GM19455 (cell line): ENCODE measurements around the gene ZFPM1.
"Not testable (repeated sequence)": the region's sequence is repeated elsewhere in the genome, so short reads cannot be mapped to it uniquely, and the experiment has no call there.

ENCODE experiments used
- ATAC-seq: cut with Tn5 transposase; IDR thresholded peaks from one replicate; pipeline ENCODE4 v1.9.1; 2021; ENCODE audit not compliant: unreplicated experiment

The ZFPM1 gene

DNA sequence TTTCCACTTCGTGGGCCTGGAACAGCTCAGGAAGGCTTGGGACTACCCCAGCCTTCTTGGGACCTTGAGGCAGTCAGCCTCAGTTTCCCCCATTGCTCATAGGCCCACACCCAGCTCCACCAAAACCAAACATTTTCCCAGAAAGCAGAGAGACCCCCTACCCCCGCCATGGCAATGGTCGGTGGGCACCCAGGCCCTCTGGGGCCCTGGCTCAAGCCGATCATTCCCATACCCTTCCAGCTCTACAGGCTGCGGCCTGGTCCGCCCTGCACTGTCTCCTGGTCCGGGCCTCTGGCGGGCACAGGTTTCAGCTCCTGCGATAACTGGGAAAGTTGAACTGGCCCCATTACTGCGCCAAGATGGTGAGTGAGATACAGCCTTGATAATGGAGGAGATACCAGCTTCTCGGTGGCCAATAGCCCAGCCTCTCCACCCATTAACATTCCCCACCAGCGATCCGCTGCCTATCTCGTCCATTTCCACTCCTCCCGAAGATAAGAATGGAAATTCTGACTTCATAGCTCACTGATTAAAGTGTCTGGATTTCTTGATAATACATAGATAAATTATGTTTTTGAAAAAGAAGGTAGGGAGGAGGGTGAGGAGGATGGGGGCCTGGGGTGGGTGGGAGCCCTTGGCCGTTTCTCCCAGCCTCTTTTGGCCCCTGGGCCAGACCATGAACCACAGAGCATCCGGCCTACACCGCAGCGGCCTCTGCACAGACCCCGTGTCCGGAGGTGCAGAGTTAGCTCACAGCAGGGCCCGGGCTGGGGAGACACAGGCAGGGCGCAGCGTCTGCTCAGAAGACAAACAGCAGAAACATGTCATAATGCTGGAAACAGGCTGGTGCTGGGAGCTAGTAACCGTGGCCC is 11.6 kb downstream of the ZFPM1 start:
- no peak for ATAC-seq

DNA sequence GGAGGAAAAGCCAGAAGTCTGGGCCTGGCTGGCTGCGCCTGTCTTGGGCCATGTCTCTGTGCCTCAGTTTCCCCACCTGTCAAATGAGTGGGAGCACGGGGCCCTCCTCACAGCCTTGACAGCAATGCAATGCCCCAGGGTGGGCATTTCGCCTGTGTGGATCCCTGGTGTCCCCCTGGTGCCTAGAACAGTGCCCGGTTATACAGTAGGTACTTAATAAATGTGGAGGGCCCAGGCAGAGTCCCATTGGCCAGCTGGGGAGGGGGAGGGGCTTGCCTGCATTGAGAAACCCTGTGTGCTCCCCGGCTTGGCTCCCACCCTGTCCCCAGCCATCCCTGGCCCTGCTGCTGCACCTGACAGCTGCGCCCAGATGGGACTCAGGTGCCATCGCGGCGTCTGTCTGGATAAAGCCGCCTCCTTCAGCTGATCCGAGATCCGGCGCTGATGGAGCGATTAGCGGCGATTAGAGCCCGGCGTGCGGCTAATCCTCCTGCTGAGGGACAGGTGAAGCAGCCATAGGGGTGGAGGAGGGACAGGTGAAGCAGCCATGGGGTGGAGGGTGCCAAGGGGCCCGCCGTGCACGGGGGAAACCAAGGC is 12.4 kb downstream of the ZFPM1 start:
- no peak for ATAC-seq

DNA sequence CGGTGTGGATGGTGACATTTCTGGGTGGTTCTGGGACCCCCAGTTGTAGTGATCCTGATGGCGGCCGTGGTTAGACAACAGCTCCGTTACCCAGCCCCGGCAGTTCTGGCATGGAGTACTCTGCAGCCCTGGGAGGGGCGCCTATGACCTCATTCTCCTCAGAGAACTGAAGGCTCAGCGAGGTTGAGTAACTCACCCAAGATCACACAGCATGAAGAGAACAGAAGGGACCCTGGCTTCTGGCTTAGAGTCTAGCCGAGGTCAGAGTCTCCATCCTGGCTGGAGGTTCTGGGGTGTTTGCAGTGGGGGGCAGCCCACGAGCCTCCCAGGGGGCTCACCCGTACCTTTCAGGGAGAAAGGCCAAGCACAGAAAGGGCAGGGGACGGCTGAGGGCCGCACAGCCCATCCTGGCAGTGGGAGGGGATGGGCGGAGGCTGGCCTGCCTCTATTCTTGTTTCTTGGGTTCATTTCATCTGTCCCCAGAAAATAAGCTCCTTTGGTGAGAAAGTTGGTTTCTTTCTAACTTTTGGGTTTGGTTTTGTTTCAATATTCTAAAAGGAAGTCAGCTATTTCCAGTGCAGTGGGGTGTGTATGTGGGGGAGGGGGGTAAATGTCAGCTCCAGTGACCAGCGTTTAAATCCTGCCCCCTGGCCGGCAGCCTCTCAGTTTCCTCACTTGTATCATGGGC is 13.2 kb downstream of the ZFPM1 start:
- ATAC-seq = no peak

DNA sequence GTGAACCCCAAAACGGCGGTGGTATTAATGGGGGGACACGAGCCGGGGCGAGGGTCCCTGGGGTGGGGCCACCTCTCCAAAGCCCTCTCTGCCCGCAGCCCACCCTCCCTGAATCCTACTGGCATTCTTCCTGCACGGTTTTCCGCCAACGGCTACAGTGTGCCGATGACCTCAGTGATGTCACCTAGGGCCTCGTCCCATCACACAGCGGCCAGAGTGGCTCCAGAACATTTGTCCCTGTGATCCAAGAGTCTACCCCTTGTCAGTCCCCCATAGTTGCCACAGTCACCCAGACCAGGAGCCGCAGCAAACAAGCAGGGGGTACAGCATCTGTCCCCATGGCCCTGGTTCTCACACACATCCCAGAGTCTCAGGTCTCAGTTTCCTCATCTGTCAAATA is 13.9 kb downstream of the ZFPM1 start:
- ATAC-seq = no peak

DNA sequence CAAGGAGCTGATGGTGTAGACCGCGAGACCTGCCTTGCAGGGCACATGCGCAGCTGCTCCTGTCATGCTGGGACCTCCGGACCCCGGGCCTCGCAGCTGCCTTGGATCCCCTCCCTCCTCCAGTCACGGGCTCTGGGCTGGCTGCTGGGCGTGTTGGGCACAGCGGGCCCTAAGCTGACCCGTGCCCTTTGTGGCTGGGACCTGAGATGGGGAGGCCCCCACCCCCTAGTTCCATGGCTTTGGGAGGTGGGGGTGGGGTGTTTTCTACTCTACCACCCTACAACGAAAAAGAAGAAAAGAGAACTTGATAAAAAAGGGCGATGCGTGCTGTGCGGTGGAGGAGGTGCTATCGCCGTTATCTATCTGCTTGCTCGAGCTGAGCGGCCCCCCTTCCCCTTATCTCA is 14.5 kb downstream of the ZFPM1 start:
- ATAC-seq = no peak

DNA sequence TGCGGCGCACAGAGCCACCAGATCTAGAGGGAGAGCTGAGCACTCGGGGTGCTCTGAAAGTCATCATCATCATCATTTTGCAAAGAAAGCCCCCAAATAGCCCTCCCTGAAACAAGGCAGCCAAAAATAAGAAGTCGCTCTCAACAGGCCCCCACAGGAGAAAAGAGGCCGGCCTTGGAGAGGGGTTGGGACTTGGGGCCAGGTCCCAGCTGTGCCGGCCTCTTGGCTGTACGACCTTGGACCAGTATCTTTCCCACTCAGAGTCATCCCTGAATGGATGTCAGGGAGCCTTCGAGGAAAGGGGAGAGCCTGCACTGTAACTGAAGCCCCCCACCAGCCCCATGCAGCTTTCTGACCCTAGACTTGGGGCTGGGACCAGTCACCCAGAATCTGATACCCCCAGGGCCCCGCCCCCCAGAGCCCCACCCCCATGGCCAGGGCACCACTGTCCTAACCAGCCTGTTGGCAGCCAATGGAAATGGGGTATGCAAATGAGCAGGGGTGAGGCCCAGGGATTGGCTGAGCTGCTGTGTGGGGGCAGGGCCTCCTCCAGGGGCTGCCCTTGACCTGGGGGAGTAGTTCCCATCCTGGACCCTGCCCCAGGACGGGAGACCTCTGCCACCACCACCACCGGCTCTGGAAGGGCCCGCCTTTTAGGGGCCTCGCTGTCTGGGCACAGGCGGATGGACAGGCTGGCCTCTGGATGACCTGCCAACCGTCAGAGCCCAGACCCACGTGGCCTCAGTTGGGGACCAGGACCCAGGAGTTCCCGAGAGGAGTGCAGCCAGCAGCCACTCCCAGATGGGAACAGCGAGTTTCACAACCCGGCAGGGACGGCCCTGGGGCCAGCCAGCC is 15.4 kb downstream of the ZFPM1 start:
- ATAC-seq = no peak

DNA sequence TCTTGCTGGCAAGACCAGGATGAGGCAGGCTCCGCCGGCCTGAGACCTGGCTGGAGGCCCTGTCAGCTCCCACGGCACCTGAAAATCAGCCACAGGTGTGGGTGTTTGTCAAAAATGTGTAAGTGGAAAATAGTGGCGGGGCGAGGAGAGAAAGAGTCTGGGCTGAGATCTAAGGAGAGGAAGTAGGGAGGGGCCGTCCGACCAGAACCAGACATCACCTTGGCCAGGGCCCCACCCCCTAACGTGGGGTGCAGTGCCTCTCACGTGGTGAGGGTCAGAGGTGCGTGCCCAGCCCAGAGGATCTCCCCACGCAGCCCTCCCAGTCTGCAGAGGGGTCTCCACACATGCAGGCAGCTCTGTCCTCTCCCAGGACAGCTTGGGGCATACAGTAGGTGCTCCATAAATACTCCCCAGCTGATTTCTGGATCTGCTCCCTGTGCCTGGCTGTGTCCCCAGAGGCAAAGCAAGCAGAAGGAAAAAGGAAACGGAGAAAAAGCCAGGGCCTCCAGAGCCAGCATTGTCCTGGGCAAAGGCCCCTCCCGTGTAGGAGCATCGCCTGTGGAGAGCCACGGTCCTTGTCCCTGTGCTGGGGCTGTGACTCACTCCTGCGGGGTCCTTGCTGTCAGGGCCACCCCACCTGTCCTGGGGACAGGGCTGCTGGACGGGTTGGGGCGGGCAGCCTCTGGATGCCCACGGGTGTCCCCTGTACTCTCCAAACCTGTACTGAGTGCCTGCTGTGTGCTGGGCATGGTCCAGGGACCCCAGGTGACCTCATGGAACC is 16.7 kb downstream of the ZFPM1 start:
- ATAC-seq = no peak

DNA sequence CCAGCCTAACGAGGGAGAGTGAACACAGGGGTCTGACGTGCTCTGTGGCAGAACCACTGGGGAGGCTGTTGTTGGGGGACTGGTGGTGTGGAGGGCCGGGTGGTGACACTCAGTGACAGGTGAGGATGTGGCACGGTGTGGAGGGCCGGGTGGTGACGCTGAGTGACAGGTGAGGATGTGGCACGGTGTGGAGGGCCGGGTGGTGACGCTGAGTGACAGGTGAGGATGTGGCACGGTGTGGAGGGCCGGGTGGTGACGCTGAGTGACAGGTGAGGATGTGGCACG is 17.3 kb downstream of the ZFPM1 start:
- ATAC-seq = not testable (repeated sequence)

DNA sequence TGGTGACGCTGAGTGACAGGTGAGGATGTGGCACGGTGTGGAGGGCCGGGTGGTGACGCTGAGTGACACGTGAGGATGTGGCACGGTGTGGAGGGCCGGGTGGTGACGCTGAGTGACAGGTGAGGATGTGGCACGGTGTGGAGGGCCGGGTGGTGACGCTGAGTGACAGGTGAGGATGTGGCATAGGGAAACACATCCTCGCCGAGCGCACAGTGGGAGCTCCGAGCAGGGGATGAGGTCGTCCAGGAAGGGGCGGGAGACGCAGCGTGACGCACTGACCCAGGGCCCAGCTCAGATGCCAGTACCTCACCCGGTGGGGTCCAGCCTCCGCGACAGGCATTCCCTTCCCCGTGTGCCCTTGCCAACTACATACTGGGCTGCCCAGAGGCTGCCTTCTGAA is 17.6 kb downstream of the ZFPM1 start:
- not testable (repeated sequence) for ATAC-seq

DNA sequence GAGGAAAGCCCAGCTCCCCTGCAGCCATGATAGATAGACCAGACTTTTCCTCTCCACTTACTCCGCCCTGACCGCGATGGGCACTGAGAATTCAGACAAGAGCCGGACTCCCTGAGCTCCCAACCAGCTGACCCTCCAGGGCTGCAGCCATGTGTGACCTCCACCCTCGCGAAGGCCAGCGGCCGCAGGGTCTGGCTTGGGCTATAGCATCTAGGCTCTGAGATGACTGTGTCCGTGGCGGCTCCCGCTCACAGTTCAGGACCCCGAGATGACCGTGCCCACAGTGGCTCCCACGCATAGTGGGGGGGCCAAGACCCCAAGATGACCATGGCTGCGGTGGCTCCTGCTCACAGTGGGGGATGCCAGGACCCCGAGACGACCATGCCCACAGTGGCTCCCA is 18.0 kb downstream of the ZFPM1 start:
- no peak for ATAC-seq

DNA sequence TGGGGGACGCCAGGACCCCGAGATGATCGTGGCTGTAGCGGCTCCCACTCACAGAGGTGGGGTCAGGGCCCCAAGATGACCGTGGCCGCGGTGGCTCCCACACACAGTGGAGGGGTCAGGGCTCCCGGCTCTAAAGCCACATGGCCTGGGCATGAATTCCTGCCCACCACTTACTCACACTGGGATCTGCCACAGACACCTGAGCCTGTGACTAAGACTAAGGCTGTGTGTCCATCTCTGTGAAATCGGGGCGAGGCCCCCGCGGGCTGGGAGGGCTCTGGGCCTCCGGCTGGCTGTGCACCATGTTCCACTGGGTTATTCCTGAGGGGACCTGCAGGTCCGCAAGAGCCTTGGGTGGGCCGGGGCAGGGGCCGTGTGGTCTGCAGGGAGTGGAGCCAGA is 18.5 kb downstream of the ZFPM1 start:
- no peak for ATAC-seq

DNA sequence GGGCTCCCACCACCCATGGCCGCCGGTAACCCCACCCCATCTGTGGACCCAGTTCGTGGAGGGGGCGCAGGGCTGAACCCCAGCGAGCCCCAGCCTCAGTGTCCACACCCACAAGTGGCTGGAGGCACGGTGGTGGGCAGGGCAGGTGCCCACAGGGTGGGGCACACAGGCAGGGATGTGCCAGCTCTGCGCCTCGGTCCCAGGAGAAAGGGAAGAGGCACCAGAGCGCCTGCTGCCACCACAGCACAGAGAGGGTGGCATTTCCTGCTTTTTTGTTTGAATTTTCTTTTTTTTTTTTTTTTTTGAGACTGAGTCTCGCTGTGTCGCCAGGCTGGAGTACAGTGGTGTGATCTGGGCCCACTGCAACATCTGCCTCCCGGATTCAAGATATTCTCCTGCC is 19.0 kb downstream of the ZFPM1 start:
- no peak for ATAC-seq

DNA sequence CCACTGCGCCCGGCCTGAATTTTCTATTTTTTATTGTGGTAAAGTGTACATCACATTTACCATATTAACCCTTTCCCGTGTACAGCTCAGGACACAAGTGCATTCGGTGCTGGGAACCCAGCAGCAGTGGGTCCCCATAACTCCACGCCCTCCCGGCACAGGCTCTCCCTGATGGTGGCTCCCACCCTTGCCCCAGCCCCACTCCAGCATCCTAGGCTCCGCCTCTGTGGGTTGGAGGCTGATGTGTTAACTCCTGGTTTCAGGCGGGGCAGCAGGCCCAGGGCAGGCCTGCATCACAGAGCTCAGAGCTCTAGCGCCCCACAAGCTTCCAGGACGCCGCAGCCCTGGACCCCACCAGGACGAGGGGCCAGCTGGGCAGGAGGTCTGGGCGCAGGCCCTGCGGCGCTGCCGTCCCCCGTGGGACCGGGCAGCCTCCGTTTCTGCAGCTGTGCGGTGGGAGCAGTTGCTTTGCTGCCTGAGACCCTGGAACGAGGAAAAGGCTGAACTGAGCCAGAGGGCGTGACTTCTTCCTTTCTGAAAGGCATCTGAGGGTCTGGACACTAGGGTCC is 19.6 kb downstream of the ZFPM1 start:
- ATAC-seq = no peak

DNA sequence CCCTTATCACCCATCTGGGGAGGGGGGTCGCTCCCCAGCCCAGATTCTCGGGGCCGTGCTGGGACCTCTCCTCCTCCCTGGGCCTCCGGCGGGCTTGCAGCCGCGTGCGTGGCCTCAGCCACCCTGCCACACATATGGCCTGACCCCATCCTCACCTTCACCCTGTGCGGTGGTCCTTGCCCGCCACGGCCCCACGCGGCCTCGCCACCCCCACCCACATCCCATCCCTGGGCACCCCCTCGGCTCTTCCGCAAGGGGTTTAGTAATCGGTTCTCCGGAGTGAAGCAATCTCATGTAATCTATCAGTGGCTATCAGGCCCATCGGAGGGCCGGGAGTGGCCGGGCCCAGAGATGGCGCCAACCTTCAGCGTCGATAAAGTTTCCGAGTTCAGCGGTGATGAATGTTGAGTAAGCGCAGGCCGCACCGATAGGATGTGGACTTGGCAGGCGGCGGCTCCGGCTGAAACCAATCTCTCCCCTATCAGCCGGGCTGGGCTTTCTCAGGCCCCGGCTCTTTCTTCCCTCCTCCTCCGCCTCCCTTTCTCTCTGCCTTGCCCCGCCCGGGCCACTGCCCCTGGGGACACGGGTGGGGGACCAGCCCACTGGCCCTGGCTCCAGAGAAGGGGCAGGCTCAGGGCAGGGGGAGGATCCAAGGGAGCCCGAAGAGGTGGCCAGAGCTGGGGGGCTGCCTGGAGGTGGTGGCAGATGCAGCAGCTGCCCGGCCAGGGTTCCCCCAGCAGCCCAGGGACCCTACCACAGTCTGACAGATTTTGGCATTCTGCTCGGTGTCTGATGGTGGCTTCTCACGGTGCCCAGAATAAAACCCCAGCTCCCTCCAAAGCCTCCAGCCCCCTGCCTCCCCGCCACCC is 20.8 kb downstream of the ZFPM1 start:
- ATAC-seq = no peak

DNA sequence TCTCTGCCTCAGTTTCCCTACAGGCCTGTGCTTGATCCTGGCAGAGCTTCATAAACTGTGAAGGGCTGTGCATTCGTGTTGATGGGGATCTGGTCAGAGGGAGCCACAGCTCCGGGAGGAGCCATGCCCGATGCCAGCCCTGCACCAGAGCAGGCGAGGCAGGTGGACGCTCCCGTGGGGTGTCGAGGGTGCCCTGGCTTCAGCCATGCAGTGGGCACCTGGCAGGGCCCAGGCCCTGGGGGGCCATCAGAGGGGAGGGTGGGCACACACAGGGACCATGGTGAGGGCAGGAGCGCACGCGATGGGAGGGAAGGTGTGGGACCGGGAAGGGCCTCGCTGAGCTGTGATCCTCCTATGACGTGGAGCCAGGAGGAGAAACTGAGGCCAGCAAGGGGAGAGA is 22.0 kb downstream of the ZFPM1 start:
- no peak for ATAC-seq

DNA sequence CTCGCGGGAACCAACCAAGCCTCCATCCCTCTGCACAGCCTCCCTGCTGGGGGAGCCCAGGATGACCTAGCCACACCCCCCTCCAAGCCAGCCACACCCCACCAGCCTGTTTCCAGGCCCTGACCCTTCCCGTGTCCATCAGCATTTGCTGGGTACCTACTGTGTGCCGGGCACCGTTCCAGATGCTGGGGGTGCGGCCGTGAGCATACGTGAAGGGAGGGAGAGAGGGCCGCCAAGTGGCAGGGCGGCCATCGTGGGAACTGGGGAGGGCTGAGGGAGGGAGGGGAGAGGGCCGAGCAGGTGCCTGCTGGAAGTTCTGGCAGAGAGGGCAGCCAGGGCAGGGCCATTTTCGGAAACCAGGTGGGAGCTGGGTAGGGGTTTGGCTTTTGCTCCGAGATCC is 23.1 kb downstream of the ZFPM1 start:
- no peak for ATAC-seq

DNA sequence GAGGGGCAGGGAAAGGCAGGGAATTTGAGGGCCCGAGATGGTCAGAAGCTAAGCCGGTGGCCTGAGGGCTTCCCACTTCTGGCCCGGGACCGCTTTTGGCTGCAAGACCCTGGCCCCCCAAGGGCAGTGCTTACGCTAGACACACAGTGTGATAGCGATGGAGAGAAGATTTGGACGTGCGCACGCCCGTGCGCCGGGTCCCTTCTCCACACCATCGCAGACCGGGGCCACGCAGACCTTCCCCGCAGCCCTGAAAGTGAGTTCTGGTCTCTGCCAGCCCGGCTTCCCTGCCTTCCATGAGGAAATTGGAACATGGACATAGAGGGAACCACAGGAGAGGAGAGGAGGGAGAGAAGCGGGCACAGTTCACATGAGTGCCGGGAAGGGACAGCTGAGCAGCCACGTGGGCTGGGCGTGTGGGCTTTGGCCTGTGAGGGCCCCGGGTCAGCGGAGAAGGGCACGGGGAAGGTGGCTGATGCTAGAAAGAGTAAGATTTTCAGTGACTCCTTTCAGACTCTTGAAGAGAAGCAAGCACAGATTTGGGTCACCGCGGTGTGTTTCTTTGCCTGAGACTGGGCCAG is 23.8 kb downstream of the ZFPM1 start:
- no peak for ATAC-seq

DNA sequence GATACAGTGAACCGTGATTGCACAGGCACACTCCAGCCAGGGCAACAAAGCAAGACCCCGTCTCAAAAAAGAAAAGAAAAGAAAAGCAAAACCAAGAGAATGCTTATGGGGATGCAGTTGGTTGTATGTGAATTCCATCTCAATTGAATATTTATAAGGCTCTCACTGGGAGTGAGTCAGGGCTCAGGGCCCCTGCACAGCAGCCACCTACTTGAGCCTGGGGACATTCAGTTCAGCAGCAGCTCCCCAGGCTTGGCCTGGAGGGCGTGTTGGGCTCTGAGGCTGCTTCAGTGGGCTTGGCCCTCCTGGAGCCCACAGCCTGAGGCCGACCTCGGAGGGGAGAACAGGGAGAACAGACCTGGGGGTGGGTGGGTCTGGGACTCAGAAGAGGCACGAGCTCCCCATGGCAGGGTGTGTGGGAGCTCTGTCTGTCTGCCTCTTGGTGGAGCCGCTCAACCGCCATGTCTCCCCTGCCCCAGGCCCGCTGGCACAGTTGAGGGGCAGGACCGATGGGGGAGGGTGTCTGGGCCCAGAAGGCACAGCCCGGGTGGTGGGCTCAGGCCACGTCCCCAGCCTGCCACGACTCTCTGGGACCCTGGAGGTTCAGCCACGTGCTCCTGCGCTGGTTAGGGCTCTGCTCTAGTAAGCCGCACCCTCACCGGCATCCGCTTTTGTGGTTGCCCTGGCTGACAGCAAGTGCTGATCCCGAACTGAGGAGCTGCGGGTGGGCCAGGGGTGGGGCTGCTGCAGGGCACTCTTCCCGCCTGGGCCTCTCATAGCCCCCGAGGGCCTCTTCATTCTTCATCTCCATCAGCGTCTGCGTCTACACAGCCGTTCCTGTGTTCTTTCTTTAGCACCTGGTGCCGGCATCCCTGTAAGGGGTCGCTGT is 24.8 kb downstream of the ZFPM1 start:
- ATAC-seq = no peak
